ENCODE measurements around the gene SOCS4.
"Not testable (repeated sequence)": the region's sequence is repeated elsewhere in the genome, so short reads cannot be mapped to it uniquely, and the experiment has no call there.

SOCS4 gene, protein sequence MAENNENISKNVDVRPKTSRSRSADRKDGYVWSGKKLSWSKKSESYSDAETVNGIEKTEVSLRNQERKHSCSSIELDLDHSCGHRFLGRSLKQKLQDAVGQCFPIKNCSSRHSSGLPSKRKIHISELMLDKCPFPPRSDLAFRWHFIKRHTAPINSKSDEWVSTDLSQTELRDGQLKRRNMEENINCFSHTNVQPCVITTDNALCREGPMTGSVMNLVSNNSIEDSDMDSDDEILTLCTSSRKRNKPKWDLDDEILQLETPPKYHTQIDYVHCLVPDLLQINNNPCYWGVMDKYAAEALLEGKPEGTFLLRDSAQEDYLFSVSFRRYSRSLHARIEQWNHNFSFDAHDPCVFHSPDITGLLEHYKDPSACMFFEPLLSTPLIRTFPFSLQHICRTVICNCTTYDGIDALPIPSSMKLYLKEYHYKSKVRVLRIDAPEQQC

DNA sequence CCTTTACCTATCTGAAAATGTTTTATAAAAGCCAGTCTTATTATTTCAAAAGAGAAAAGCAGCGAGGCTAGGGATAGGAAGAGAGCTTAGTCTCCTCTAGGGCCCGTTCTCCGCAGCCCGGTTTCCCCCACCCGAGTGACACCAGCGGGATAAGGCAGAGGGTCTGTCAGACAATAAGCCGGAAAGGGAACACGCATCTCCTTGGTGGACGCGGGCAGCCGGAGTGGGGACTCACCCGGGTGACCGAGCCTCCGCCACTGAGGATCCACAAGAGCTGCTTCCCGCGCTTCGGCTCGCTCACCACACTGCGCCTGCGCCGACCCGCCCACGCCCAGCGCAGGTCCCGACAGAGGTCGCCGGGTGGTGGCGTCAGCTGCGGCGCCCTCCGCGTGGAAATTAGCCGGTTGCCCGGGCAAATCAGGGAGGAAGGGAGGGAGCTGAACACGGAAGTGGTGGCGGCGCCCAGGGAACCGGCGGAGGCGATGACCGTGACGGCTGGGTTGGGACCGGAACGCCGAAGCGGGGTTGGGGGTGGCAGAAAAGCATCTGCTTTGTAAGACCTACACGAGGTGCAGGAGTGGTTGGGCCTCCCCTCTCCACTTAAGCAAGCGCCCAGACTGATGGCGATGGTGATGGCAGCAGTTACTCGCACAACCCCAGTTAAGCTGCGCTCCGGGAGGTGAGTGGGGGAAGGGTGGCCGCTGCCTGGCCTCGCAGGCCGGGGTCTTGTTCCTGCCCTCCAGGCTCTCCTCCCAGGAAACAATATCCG, at the start of gene SOCS4, which contains the start of gene WDHD1:
Gene SOCS4 (plus strand): TSS at position 444 of the 769 bp plus-strand sequence. CDS start 15,806 bp downstream, outside the sequence.
Gene WDHD1 (minus strand): TSS at position 307 of the 769 bp plus-strand sequence. CDS start 312 bp downstream, outside the sequence.
- DNase-seq = peak; percentile 94

DNA sequence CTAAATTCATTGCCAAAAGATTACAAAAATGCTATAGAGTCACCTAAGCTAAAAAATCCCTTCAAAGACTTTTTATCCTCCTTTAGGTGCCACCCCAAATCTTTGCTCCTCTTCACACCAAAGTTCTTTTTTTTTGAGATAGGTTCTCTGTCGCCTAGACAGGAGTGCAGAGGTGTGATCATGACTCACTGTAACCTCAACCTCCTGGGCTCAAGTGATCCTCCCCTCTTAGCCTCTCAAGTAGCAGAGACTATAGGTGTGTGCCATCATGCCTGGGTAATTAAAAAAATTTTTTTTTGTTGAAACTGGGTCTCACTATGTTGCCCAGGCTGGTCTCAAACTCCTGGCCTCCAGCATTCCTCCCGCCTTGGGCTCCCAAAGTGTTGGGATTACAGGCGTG, 48.0 kb upstream of the SOCS4 start:
- DNase-seq = no peak

DNA sequence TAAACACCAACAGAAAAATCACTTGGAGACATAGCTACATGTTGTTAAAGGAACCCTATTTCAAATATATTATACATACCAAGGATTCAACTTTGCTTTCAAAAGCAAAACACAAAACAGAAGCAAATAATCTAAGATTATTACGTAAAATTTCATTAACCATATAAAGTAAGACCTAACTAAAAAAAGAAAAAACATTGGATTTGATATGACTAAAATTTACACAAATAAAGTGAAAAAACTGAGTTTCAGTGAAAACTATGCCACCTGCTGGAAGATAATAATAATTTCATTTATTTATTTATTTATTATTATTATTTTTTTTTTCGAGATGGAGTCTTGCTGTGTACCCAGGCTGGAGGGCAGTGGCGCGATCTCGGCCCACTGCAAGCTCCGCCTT, 45.3 kb upstream of the SOCS4 start:
- no peak for DNase-seq

DNA sequence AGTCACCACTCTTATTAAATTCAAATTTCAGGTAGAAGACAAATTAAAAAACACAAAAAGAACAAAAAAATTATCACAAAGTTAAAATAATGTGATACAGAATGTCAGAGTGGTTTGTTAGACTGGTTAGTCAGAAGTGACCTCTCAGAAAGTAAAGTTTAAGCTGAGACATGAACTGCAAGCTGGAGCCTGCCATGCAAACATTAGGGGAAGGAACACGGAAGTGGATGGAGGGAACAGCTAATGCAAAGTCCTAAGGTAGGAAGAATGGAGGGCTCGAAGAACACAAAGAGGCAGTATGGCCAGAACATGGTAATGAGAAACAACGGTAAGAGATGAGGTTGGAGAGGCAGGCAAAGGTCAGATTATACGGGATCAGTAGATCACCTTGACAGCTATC, 41.9 kb upstream of the SOCS4 start:
- no peak for DNase-seq

DNA sequence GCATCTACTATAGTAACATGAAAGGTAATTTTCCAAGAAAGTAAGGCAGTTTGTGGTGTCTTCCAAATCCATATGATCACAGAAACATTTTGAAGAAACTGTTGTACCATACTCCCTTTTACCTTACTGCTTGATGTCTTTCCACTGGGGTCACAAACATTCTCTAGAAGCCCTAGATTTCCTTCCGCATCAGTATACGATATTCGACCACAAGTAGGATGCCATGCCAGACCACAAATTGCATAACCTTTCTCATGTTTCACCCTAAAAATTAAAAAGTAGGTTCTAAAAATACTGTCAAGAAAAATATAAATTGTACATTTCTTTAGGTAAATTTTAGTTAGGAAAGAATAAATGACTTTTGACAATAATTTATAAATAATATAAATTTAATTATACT, 26.7 kb upstream of the SOCS4 start:
- DNase-seq = no peak

DNA sequence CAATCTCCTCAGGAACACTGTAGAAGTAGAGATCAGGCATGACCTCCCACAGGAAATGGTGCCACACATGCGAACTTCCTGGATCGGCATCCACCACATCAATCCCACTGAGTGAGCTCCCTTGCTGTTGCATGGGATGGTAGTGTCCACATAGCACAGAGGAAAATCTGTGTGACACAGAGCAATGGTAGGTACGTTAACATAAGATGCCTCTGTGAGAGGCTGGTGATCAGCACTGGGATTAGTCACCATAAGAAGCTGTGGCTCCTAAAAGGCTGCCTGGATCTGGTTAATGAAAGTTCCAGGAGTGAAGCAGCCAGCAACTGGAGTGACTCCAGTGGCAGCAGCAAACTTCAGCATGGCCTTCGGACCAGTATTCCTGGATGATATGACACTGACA, 22.0 kb upstream of the SOCS4 start:
- DNase-seq = no peak

DNA sequence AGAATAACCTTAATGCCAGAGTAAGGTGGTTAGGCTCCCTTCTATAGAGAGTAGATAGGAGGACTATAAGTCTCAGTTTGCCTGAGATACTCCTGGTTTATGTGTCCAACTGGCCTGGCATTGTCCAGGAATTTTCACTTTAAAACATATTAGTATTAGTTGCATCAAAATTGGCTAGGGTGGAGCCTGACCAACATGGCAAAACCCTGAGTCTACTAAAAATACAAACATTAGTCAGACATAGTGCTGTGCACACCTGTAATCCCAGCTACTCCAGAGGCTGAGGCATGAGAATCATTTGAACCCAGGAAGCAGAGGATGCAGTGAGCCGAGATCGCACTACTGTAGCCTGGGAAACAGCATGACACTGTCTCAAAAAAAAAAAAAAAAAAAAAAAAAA, 12.0 kb upstream of the SOCS4 start:
- no peak for DNase-seq

DNA sequence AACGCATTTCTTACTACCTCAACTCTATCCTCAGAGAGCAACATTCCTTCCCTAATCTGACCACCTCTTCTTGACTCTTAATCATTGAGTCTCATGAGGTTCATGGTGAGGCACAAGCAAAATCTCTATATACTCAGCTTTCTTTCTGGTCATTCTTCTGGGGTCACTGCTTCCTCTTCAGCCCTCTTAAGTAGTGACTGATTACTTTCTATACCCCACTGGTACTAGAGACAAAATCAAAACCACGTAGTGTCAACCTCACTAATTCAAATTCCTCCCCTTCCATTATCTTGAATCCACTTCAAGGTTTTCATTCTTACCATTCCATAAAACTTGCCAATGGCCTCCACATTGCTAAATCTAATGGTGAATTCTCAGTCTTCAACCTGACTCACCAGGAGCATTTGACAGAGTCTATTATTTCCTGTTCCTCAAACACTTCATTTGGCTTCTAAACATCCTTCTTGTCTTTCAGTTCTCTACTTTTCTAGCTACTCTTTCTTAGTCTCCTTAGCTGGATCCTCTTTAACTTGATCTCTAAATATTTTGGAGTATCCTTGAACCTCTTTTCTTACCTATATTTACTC, 7.0 kb upstream of the SOCS4 start:
- DNase-seq = no peak

DNA sequence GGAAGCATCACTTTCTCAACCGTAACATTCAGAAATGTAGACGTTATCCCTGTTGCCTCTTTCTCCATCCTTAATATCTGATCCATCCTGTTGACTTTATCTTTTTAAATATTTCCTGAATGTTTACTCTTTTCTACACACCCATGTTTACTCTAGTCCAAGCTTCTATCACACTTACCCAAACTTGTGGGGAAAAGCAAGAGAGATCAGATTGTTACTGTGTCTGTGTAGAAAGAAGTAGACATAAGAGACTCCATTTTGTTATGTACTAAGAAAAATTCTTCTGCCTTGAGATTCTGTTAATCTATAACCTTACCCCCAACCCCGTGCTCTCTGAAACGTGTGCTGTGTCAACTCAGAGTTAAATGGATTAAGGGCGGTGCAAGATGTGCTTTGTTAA, 2.7 kb upstream of the SOCS4 start:
- not testable (repeated sequence) for DNase-seq

DNA sequence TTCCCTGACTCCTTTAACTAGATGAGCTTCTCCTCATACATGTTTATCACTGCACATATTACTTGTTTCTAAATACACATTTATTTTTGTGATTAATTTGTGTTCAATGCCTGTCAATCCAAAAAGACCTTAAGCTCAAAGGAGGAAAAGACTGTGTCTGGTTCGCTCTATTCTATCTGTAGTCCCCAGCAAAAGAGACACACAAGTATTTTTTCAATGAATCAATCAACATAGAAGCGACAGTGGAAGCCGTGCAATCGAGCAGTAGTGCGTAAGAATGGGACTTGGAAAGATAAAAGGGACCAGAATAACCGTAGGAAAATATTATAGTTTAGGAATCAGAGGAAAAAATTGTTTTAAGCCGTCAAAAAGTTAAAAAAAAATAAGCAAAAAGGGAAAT, 1.1 kb upstream of the SOCS4 start:
- no peak for DNase-seq

DNA sequence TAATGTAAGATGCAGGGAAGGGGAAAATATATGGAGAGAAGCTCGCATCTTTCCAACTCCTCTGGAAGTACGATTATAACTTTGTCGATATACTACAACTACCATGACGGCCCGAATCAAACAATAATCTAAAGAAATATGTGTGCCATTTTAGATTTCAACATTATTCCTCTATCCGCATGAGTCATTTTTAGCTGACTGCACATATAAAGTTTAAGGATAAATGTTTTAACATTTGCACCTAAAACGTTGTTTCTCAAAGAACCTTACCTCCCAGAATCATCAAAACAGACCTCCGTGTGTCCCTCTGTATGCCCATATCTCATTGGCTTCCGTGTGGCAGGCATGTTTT, 619 bp upstream of the SOCS4 start:
- peak; percentile 62 for DNase-seq

DNA sequence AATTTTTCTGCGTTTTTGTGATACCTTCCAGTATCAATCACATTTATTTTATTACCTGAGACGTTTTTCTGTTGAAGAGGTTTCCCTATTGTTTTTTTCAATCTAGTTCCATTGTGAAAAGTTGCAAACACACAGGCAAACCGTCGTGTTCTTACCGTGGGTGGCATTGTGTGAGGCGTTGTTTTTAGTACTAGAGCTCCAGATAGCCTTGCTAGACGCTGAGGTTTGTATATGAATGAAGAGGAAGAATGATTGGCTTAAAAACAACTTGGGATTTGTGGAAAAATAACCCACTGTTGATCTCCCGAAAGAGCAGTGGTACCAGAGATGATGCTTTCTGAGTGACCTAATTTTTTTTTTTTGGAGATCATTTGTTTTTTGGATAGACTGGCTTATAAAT, 1.0 kb downstream of the SOCS4 start:
- peak; percentile 15 for DNase-seq

DNA sequence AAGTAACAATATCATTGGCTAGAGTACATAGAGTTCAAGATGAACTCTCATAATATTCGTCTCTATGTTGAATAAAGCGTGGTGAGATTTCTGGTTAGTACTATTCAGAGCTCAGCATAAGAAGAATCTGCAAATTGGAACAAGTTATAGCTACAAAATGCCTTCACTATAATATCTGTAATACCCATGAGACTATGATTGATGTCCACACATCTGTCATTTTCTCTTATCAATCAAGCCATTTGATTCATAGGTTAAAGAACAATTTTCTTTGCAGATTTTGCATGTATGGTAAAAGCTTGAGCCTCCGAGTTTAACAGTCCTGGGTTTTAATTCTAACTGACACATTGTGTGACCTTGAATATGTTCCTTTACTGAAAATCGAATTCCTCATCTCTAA, 1.4 kb downstream of the SOCS4 start:
- DNase-seq = no peak

DNA sequence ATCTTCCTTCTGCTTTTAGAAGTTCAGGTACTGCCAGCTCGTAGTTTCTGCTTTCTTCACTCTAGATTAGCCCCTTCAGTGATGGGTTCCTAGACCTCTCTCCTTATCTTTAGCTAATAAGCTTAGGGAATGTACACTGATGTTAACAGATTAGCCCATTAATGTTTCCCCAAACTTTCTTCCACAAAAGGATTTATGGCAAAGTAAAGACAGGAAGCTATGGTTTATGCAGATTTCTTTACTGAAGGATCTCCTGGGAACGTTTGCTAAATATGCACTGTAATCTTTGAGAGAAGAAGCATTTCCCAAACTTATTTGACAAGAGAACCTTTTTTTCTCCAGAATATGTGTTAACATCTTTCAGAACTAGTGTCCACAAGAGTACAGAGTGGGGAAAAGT, 4.2 kb downstream of the SOCS4 start:
- no peak for DNase-seq

DNA sequence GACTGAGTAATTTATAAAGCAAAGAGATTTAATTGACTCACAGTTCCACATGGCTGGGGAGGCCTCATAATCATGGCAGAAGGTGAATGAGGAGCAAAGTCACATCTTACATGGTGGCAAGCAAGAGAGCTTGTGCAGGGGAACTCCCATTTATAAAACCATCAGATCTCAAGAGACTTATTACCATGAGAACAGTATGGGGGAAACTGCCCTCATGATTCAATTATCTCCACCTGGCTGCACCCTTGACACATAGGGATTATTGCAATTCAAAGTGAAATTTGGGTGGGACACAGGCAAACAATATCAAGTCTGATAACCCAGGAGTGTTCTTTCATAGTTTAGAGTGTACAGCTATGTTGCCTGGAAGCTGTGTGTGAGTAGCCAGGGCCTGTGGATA, 11.0 kb downstream of the SOCS4 start:
- DNase-seq = not testable (repeated sequence)

DNA sequence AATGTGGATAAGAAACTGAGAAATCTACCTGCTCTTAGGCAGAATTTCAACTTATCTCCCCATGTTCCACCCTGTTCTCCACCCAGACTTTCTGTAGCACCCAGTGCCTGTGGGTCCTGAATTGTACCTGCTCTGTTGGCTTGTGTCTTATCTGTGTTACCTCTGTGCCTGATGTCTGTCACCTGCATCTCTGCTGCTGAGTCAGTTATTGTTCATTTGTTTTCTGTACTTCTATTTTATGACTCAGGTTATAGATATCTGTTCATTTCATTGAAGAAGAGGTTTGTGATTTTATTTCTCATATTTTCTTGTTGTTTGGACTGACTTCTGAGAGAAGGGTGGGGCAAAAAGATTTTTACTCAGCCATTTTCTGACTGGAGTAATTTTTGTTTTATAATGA, 11.7 kb downstream of the SOCS4 start:
- DNase-seq = no peak

DNA sequence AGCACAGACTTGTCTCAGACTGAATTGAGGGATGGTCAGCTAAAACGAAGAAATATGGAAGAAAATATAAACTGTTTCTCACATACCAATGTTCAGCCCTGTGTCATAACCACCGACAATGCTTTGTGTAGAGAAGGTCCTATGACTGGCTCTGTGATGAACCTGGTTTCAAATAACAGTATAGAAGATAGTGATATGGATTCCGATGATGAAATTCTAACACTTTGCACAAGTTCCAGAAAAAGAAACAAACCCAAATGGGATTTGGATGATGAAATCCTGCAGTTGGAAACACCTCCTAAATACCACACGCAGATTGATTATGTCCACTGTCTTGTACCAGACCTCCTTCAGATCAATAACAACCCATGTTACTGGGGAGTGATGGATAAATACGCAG, 16.5 kb downstream of the SOCS4 start:
- DNase-seq = no peak

DNA sequence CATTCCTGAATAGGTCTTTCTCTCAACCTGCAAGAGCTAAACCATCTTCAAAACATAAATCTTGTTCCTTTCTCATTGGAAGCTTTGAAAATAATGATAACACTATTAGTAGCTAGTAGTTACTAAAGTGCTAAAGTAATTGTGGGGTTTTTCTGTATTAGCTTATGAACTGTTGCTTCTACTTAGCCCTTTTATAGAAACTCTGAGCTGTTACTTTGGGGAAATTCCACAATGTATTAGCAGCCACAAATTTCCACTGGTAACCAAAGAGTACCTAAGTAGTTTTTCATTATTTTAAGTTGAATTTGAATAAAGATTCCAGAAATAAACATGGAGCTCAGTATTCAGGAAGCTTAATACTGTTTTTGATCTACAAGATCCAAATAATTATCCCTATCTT, 18.1 kb downstream of the SOCS4 start:
- no peak for DNase-seq

DNA sequence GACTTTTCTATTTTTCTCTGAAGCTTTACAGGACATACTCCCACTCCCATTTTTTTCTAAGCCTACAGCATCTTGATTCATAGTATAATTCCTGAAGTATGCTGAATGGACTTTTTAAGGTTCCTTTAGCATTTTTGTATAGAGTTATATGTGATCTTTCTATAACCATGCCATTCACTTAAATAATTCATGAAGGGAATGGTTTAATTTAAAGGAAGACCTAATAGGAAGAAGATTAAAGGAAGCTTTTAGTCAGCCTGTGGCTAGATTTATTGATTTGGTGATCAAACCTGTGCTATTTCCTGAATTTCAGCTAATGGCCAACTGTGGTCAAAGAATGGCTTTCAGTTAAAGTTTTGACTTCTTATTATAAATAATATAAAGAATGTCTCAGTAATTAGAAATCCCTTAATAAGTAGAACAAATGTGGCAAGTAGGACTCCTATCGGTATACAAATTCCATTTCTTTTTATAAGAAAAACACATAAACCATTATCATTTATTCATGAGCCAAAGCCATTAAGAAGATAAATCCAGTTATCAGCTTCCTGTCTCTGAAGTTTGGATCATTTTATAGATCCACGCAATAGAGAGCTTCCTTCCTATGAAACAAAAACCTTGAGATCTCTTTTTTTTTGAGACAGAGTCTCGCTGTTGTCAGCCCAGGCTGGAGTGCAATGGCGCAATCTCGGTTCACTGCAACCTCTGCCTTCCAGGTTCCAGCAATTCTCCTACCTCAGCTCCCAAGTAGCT, 20.4 kb downstream of the SOCS4 start:
- no peak for DNase-seq

DNA sequence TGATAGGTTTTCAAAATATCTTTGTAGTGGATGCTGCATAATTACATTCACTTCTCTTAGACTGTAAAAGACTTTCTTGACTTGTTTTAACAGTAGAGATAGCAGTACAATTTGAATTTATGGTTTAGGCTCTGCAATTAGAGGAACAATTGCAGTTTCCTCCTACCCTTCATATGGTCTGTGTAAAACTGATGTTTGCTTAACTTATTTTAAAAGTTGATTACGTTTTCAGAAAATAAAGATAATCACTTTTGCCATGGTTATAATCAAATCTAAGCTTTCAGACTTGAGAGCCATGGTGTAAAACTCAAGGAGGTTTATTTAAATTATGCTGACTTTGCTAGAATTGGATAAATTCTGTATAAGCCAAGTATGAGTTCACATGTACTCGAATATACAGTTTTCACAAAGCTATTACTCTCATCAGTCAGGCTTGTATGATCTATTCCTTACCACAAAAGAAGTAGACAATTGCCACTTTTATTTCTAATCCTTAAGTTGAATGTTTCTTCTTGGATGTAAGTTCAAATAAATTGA, 21.9 kb downstream of the SOCS4 start:
- DNase-seq = no peak

DNA sequence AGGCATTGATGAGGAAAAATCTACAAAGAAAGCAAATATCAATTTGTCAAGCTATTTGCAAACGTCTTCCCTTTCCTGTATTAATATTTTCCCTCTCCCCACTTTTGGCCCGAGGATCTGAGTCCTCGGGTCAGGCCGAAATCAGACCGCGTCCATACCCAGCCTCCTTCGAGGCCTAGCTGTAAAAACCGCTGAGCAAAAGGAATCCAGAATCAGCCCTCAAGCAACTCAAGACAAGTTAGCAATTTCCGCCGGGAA, 24.1 kb downstream of the SOCS4 start:
- DNase-seq = no peak

DNA sequence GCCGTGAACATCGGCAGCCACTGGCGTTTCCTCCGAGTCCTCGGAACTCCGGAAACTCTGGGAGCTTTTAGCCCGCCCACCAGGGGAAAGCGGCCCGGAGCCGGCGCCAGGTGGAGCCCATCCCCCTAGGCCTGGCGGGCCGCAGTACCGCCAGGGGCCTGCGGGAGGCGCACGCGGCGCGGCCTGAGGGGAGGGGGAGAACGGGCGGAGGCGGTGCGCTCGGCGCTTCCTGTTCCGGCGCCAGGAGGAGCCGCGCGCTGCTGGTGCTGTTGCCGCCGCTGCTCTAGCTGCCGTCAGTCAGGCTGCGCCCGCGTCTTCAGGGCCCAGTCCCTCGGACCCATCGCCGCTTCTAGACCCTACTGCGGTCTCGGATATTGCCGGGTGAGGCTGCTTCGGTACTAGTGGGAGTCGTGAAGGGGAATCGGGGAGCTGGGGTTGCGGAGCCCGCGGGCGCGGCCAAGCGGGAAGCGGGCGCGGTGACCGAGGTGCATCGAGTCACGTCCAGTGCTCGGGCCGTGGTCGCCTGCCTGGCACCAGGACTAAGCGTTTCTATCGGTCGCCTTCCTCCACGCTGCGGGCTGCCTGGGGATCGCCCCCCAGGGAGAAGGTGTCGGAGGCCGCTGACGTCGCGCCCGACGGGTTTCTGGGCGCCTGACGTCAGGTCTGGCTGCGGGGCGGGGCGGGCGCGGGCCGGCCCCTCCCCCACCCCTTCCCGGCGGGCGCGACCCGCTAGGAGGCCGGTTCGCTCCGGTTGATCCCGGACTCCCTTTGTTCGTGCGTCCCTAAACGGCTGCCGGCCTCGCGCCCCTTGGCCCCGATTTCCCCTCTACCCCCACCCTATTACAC, 24.6 kb downstream of the SOCS4 start, which contains the start of gene MAPK1IP1L:
Gene MAPK1IP1L (plus strand): TSS at position 225 of the 846 bp plus-strand sequence. CDS start 10,037 bp downstream, outside the sequence.
- DNase-seq = peak; percentile 88
